ENCODE results near the gene CYB5RL.

- TF ChIP-seq CTCF (CRISPR knock-in tag; IDR thresholded peaks at IDR 0.05) (no peak), BHLHE40 (IDR thresholded peaks at IDR 0.05; ENCODE audit: low read length) (no peak), XRCC5 (optimal IDR thresholded peaks at IDR 0.05; ENCODE audit: low read length) (no peak), HNF1B (CRISPR knock-in tag; IDR thresholded peaks at IDR 0.05) (no peak), GATAD2A (CRISPR knock-in tag; IDR thresholded peaks at IDR 0.05) (no peak), ZNF513 (CRISPR knock-in tag; conservative IDR thresholded peaks at IDR 0.05) (no peak), POLR2A (IDR thresholded peaks at IDR 0.05; ENCODE audit: insufficient read depth in 1 of 2, low read depth in 2 of 2, low read length in 2 of 2) (no peak), ZNF589 (CRISPR knock-in tag; conservative IDR thresholded peaks at IDR 0.05) (no peak), ZBTB2 (CRISPR knock-in tag; IDR thresholded peaks at IDR 0.05; ENCODE audit: low read depth) (no peak), BRCA1 (CRISPR knock-in tag; IDR thresholded peaks at IDR 0.05) (no peak), GTF2F1 (IDR thresholded peaks at IDR 0.05; ENCODE audit: low read length) (no peak), NAIF1 (CRISPR knock-in tag; IDR thresholded peaks at IDR 0.05; ENCODE audit: borderline replicate concordance) (no peak)
Observed at GRCh38 chr1:54224233-54224632, 24.4 kb upstream of the CYB5RL start.
